Testis (tissue), 3 donors: ENCODE measurements around the gene IRF8. TPM values are rescaled to one million over a fixed set of nuclear protein-coding genes. Genes with fewer than 3 reads are reported as not detected.

ENCODE experiments used
- DNase-seq: peaks from one replicate; pipeline ENCODE4 v3.0.0-alpha.2; 2019
- H3K27ac ChIP-seq, 2 donors: fragments of 200-600 bp; sonication (generic); one replicate each; pipeline ENCODE4 v1.5.1; 2019
- H3K27me3 ChIP-seq: fragments of 200-600 bp; sonication (generic); one replicate; pipeline ENCODE4 v1.5.1; 2019
- H3K36me3 ChIP-seq: fragments of 200-600 bp; sonication (generic); one replicate; pipeline ENCODE4 v1.5.1; 2017; ENCODE audit warnings: low read depth; ENCODE audit errors: missing control alignments
- H3K4me1 ChIP-seq: fragments of 200-600 bp; sonication (generic); one replicate; pipeline ENCODE4 v1.5.1; 2019
- H3K4me3 ChIP-seq, 2 donors: fragments of 200-600 bp; sonication (generic); one replicate each; pipeline ENCODE4 v1.5.1; 2017 to 2019
- H3K9me3 ChIP-seq: fragments of 200-600 bp; sonication (generic); one replicate; pipeline ENCODE4 v1.5.1; 2017
- POLR2A ChIP-seq: fragments of 450-650 bp; IDR thresholded peaks from one replicate; pipeline ENCODE4 v1.6.1; 2017; ENCODE audit warnings: antibody characterized with exemption, mild to moderate bottlenecking, moderate library complexity
- WGBS, 2 donors: methylation state at CpG; one replicate each; pipeline ENCODE4 v1.1.5; 2018; 5-methylcytosine and 5-hydroxymethylcytosine counted together
- intact Hi-C: fragments of 100-400 bp; cut with DNase I; formaldehyde crosslinking; loops from one replicate; pipeline ENCODE4 v1.15.1; 2023; ENCODE audit warnings: low total_unique reads
- polyA plus RNA-seq: library from polyadenylated mRNA; stranded (reverse); fragments of 350-450 nt; fragmentation: Illumina TruSeq; extraction: RNeasy Lipid Tissue Mini Kit (QIAGEN cat#74804); gene quantifications from one replicate; pipeline ENCODE4 v1.2.3, GENCODE V29; 2014; ENCODE audit warnings: low read depth, low replicate concordance; ENCODE audit not compliant: insufficient read depth
- total RNA-seq, 2 donors: library from RNA; depleted of rRNA; stranded (reverse); fragments of >200 nt; gene quantifications; one replicate each; pipeline ENCODE4 v1.2.3, GENCODE V29; 2016
- TF ChIP-seq, protein P1 (sequence below), 3 experiments: fragments of 450-650 bp in 2 of 3; fragments of 200-600 bp in 1 of 3; sonication (generic) in 1 of 3; IDR thresholded peaks; one replicate each; pipeline ENCODE4 v1.5.1; 2016 to 2019; ENCODE audit warnings: antibody characterized with exemption in 3 of 3, mild to moderate bottlenecking in 2 of 3, moderate library complexity in 1 of 3

IRF8 gene
- total and polyA plus RNA-seq, 3 donors from 2014 or later, result 7.2 to 15.0 (median 14.0) TPM

DNA sequence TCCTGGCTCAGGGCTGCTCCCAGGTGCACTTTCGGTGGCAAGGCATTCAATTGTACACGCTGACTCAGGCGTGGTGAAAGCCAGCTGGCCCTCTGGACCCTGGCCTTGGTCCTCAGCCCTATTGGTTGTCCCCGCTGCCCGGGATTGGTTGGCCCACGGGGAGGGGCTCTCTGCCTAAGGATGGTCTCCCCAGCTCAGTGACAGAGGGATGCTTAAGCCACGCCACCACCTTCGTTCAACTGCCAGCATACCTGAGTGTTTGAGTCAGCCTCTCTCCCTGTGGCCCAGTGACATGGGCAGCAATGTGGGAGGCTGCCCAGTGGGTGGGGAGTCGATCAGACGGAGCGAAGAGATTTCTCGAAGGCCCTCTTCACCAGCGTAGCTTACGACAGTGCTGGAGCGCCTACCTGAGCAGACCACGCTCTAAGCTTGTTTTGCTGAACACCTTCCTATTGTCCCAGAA, 30.3 kb downstream of the IRF8 start:
- intact Hi-C loops, result no loop called here
- TF ChIP-seq POLR2A, result no peak
- TF ChIP-seq, protein P1, sequence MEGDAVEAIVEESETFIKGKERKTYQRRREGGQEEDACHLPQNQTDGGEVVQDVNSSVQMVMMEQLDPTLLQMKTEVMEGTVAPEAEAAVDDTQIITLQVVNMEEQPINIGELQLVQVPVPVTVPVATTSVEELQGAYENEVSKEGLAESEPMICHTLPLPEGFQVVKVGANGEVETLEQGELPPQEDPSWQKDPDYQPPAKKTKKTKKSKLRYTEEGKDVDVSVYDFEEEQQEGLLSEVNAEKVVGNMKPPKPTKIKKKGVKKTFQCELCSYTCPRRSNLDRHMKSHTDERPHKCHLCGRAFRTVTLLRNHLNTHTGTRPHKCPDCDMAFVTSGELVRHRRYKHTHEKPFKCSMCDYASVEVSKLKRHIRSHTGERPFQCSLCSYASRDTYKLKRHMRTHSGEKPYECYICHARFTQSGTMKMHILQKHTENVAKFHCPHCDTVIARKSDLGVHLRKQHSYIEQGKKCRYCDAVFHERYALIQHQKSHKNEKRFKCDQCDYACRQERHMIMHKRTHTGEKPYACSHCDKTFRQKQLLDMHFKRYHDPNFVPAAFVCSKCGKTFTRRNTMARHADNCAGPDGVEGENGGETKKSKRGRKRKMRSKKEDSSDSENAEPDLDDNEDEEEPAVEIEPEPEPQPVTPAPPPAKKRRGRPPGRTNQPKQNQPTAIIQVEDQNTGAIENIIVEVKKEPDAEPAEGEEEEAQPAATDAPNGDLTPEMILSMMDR (IDR thresholded peaks at IDR 0.05), result no peak
- Histone ChIP-seq H3K9me3 (no peaks in the 10 kb centered on the region), H3K27ac (no peak overlapping the region), H3K36me3 (no peaks in the 10 kb centered on the region), H3K4me1 (no peaks in the 10 kb centered on the region), H3K4me3 (no peak overlapping the region), H3K27me3 (no peaks in the 10 kb centered on the region)
- WGBS, 2 donors, result 90 to 92% methylated on average over 8 to 16 of the region's 16 CpGs
- DNase-seq, result no peak

GRCh38 chr16:85930301-85930700, 31.3 kb downstream of the IRF8 start:
- WGBS, 2 donors, result 91 to 92% methylated on average over 15 of the region's 15 CpGs

GRCh38 chr16:85931596-85932402, 32.8 kb downstream of the IRF8 start:
- TF ChIP-seq, protein P1 (IDR thresholded peaks at IDR 0.05), result no peak
- no peak for TF ChIP-seq POLR2A
- Histone ChIP-seq H3K9me3 (no peaks in the 10 kb centered on the region), H3K4me1 (peaks cover 6% of the 10 kb centered on the region), H3K27ac (no peak overlapping the region), H3K4me3 (no peak overlapping the region), H3K36me3 (no peaks in the 10 kb centered on the region), H3K27me3 (no peaks in the 10 kb centered on the region)
- intact Hi-C loops, result no loop called here
- 79 to 91% methylated on average over 12 to 23 of the region's 23 CpGs for WGBS, 2 donors
- no peak for DNase-seq

More at GRCh38 chr16:85930301-85930700, 31.3 kb downstream of the IRF8 start:
- Histone ChIP-seq H3K9me3 (no peaks in the 10 kb centered on the region), H3K36me3 (no peaks in the 10 kb centered on the region), H3K4me1 (no peaks in the 10 kb centered on the region), H3K4me3 (no peak overlapping the region), H3K27me3 (no peaks in the 10 kb centered on the region), H3K27ac (no peak overlapping the region)
- intact Hi-C loops, result no loop called here
- DNase-seq, result no peak
- TF ChIP-seq, protein P1 (IDR thresholded peaks at IDR 0.05), result no peak
- no peak for TF ChIP-seq POLR2A

- no peak overlapping the region for H3K4me3 ChIP-seq
- H3K27ac ChIP-seq, result no peak overlapping the region
- H3K36me3 ChIP-seq, result no peaks in the 10 kb centered on the region
- no peak for DNase-seq
- no peaks in the 10 kb centered on the region for H3K27me3 ChIP-seq
- WGBS, 2 donors, result 85 to 86% methylated on average over 9 of the region's 9 CpGs
- peaks cover 6% of the 10 kb centered on the region for H3K4me1 ChIP-seq
- TF ChIP-seq POLR2A, result no peak
- TF ChIP-seq, protein P1 (IDR thresholded peaks at IDR 0.05), result no peak
- H3K9me3 ChIP-seq, result no peaks in the 10 kb centered on the region
- intact Hi-C loops, result no loop called here
Observed at GRCh38 chr16:85934210-85934609, 35.2 kb downstream of the IRF8 start.
